Calu3 (cell line): ENCODE results near the gene CATSPER3. TPM values are rescaled to one million over a fixed set of nuclear protein-coding genes. Genes with fewer than 3 reads are reported as not detected.
A peak's percentile ranks its signal among the peaks of the same experiment; 100 is the strongest.

Source experiments
- BruUV-seq: library from RNA; stranded (reverse); fragments of 400-500 nt; replicated peaks from 2 replicates; lab custom pipeline; 2021; lab: Mats Ljungman, UMichigan
- CTCF ChIA-PET: fragments of 300-600 bp; sonication (Branson Sonifier 250); formaldehyde crosslinking; loops from one replicate; lab custom pipeline; 2022; ENCODE audit warnings: antibody characterized with exemption; lab: Charles Lee
- DNase-seq: peaks from one replicate; pipeline ENCODE4 v3.0.0; 2022
- H3K27ac Mint-ChIP-seq: one replicate; pipeline ENCODE4 v1.8.0; 2022; ENCODE audit warnings: mixed read lengths; ENCODE audit not compliant: unreplicated experiment
- H3K27me3 Mint-ChIP-seq: one replicate; pipeline ENCODE4 v1.8.0; 2022; ENCODE audit warnings: mixed read lengths; ENCODE audit not compliant: unreplicated experiment
- H3K36me3 Mint-ChIP-seq: one replicate; pipeline ENCODE4 v1.8.0; 2022; ENCODE audit warnings: mild to moderate bottlenecking, moderate library complexity, mixed read lengths; ENCODE audit not compliant: insufficient read depth, unreplicated experiment
- H3K4me1 Mint-ChIP-seq: one replicate; pipeline ENCODE4 v1.8.0; 2022; ENCODE audit warnings: mild to moderate bottlenecking, low read depth, mixed read lengths; ENCODE audit not compliant: unreplicated experiment
- H3K4me3 Mint-ChIP-seq: one replicate; pipeline ENCODE4 v1.8.0; 2022; ENCODE audit warnings: mild to moderate bottlenecking, low read depth, moderate library complexity, mixed read lengths; ENCODE audit not compliant: unreplicated experiment
- H3K9me3 Mint-ChIP-seq: one replicate; pipeline ENCODE4 v1.8.0; 2022; ENCODE audit warnings: low read depth, mixed read lengths; ENCODE audit not compliant: unreplicated experiment
- CTCF ChIP-seq: fragments of 200-600 bp; IDR thresholded peaks from one replicate; pipeline ENCODE4 v1.8.0; 2022; ENCODE audit warnings: antibody characterized with exemption; ENCODE audit not compliant: unreplicated experiment
- intact Hi-C: fragments of 100-400 bp; cut with micrococcal nuclease; formaldehyde crosslinking; loops from one replicate; pipeline ENCODE4 v1.10.0; 2022; ENCODE audit not compliant: unreplicated experiment
- total RNA-seq: library from RNA; stranded (reverse); gene quantifications from 2 replicates; pipeline ENCODE4 v1.2.3, GENCODE V29; 2022

The CATSPER3 gene
- total RNA-seq, 1 experiment from 2014 or later = 1.5 TPM

GRCh38 chr5:135019314-135019713 lies 51.6 kb downstream of the CATSPER3 start:
- Mint-ChIP-seq H3K9me3 (no peaks in the 10 kb centered on the region), H3K36me3 (no peaks in the 10 kb centered on the region), H3K4me3 (no peak overlapping the region), H3K4me1 (no peaks in the 10 kb centered on the region), H3K27ac (no peak overlapping the region), H3K27me3 (no peaks in the 10 kb centered on the region)
- intact Hi-C loops = no loop called here
- DNase-seq = no peak
- BruUV-seq = no TSS peak
- CTCF ChIA-PET = interaction anchor here (0.7 kb wide), 1 partner anchor 172 kb away, joined by 3 read pairs; no protein-coding TSS in a partner anchor
- TF ChIP-seq CTCF = no peak

GRCh38 chr5:135020111-135020895 lies 52.6 kb downstream of the CATSPER3 start:
- H3K36me3 Mint-ChIP-seq = no peaks in the 10 kb centered on the region
- intact Hi-C loops = no loop called here
- DNase-seq = no peak
- H3K9me3 Mint-ChIP-seq = no peaks in the 10 kb centered on the region
- CTCF ChIA-PET = interaction anchor here (0.7 kb wide), 1 partner anchor 171 kb away, joined by 3 read pairs; no protein-coding TSS in a partner anchor
- H3K27me3 Mint-ChIP-seq = no peaks in the 10 kb centered on the region
- H3K4me1 Mint-ChIP-seq = peaks cover 5% of the 10 kb centered on the region
- no peak overlapping the region for H3K4me3 Mint-ChIP-seq
- H3K27ac Mint-ChIP-seq = no peak overlapping the region
- TF ChIP-seq CTCF = no peak
- BruUV-seq = no TSS peak

- CTCF ChIA-PET = interaction anchor here (1.3 to 1.4 kb wide), 2 partner anchors 13 to 108 kb away, joined by 5 read pairs; no protein-coding TSS in a partner anchor
- intact Hi-C loops = no loop called here
- H3K36me3 Mint-ChIP-seq = peaks cover 6% of the 10 kb centered on the region
- peaks cover 2% of the 10 kb centered on the region for H3K27me3 Mint-ChIP-seq
- BruUV-seq = no TSS peak
- peaks cover 3% of the 10 kb centered on the region for H3K9me3 Mint-ChIP-seq
- TF ChIP-seq CTCF = no peak
- peaks cover 14% of the 10 kb centered on the region for H3K4me1 Mint-ChIP-seq
- H3K27ac Mint-ChIP-seq = peak overlapping the region; percentile 67
- DNase-seq = peak; percentile 87
- H3K4me3 Mint-ChIP-seq = no peak overlapping the region
Observed at GRCh38 chr5:135024956-135025729, 57.4 kb downstream of the CATSPER3 start.

- H3K9me3 Mint-ChIP-seq = peaks cover 3% of the 10 kb centered on the region
- intact Hi-C loops = no loop called here
- no peak for TF ChIP-seq CTCF
- peaks cover 14% of the 10 kb centered on the region for H3K4me1 Mint-ChIP-seq
- CTCF ChIA-PET = interaction anchor here (1.3 to 1.4 kb wide), 2 partner anchors 14 to 108 kb away, joined by 5 read pairs; no protein-coding TSS in a partner anchor
- H3K36me3 Mint-ChIP-seq = peaks cover 14% of the 10 kb centered on the region
- no peak for DNase-seq
- BruUV-seq = no TSS peak
- peak overlapping the region; percentile 67 for H3K27ac Mint-ChIP-seq
- H3K27me3 Mint-ChIP-seq = peaks cover 10% of the 10 kb centered on the region
- H3K4me3 Mint-ChIP-seq = no peak overlapping the region
Observed at GRCh38 chr5:135025730-135026644, 58.3 kb downstream of the CATSPER3 start.
